Gastroesophageal sphincter (tissue), 3 donors: ENCODE results near the gene TPM4.

Experiments used
- EP300 ChIP-seq: sonication (generic); formaldehyde crosslinking; IDR thresholded peaks from one replicate; pipeline ENCODE4 v1.6.1; 2017; ENCODE audit warnings: antibody characterized with exemption, mild to moderate bottlenecking
- POLR2AphosphoS5 ChIP-seq: sonication (generic); formaldehyde crosslinking; IDR thresholded peaks from one replicate; pipeline ENCODE4 v1.6.1; 2017; ENCODE audit warnings: antibody characterized with exemption
- TF ChIP-seq, protein P1 (sequence below), 4 experiments: fragments of 200-600 bp in 2 of 4; fragments of 450-650 bp in 2 of 4; sonication (generic) in 1 of 4; IDR thresholded peaks; one replicate each; pipeline ENCODE4 v1.5.1; 2017 to 2019; ENCODE audit warnings: antibody characterized with exemption in 4 of 4, mild to moderate bottlenecking in 2 of 4, moderate library complexity in 2 of 4

DNA sequence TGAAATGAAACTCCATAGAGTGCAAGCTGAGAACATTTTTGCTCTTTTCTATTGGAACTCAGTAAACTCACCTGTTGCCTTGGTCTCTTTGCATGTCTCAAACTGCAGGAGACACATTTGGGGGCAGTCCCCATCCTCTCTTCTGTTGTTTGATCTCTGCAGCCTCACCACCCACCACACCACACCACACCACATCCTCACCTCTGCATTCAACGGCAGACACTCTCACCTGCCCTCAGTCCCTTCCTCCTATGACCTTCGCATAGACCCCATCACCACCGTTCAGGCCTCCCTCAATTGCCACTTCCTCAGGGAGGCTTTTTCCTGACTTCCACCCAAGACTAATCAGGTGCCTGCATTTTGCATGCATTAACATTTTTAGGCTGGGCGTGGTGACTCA, 14.4 kb upstream of the TPM4 start:
- TF ChIP-seq EP300 (no peak), POLR2AphosphoS5 (no peak)
- TF ChIP-seq, protein P1, sequence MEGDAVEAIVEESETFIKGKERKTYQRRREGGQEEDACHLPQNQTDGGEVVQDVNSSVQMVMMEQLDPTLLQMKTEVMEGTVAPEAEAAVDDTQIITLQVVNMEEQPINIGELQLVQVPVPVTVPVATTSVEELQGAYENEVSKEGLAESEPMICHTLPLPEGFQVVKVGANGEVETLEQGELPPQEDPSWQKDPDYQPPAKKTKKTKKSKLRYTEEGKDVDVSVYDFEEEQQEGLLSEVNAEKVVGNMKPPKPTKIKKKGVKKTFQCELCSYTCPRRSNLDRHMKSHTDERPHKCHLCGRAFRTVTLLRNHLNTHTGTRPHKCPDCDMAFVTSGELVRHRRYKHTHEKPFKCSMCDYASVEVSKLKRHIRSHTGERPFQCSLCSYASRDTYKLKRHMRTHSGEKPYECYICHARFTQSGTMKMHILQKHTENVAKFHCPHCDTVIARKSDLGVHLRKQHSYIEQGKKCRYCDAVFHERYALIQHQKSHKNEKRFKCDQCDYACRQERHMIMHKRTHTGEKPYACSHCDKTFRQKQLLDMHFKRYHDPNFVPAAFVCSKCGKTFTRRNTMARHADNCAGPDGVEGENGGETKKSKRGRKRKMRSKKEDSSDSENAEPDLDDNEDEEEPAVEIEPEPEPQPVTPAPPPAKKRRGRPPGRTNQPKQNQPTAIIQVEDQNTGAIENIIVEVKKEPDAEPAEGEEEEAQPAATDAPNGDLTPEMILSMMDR (IDR thresholded peaks at IDR 0.05), result no peak
